ENCODE measurements around the gene TTLL5. TPM values are rescaled to one million over a fixed set of nuclear protein-coding genes. Genes with fewer than 3 reads are reported as not detected.

The TTLL5 gene
- polyA plus RNA-seq, 1 of the 3 experiments (the other 2 are of a cell fraction), result 9.6 TPM

GRCh38 chr14:75981426-75982265 is 320.6 kb downstream of the TTLL5 start, which contains the start of gene TGFB3:
Gene TGFB3 (minus strand): TSS chr14:75981995. CDS start chr14:75980893, 1,102 bp downstream.
- peak within 1 kb of the TSS; percentile 79 for H3K9ac ChIP-seq
- peaks cover 8% of the 10 kb centered on the region for H3F3A ChIP-seq (replicated peaks; ENCODE audit: insufficient read depth)
- peak within 1 kb of the TSS; percentile 95 for H2AFZ ChIP-seq (ENCODE audit: low read depth)
- no peaks in the 10 kb centered on the region for H3K27me3 ChIP-seq (ENCODE audit: insufficient read depth)
- peak within 1 kb of the TSS; percentile 75 to 95 for H3K4me3 ChIP-seq (ENCODE audit: low read depth in 2 of 2, low read length in 1 of 2)
- ChIA-PET CTCF (interaction anchor here (0.6 to 19.6 kb wide), 31 partner anchors 8 to 1094 kb away, joined by 3 to 550 read pairs (median 6); partner anchors contain the start of gene FLVCR2), POLR2A (no interaction called here)
- peak within 1 kb of the TSS; percentile 98 for H3K4me2 ChIP-seq
- H3K9me3 ChIP-seq, result no peaks in the 10 kb centered on the region
- H3K36me3 ChIP-seq (replicated peaks in 1 of 2; ENCODE audit: control insufficient read depth in 1 of 2, insufficient read depth in 2 of 2, low read length in 1 of 2), result no peaks in the 10 kb centered on the region
- peak; percentile 58 for DNase-seq
- H3K4me1 ChIP-seq (ENCODE audit: control insufficient read depth in 1 of 2, insufficient read depth in 2 of 2, low read depth in 1 of 2, low read length in 1 of 2), result peaks cover 18 to 52% of the 10 kb centered on the region in 2 experiments
- peaks cover 9% of the 10 kb centered on the region for H3K79me2 ChIP-seq (ENCODE audit: insufficient read depth)
- TF ChIP-seq RFX5 (IDR thresholded peaks at IDR 0.05; ENCODE audit: low read length), result no peak
- TF ChIP-seq NRF1 (IDR thresholded peaks at IDR 0.05; ENCODE audit: low read depth, low read length), result peak; percentile 31
- peak; percentile 76 for TF ChIP-seq MAX (IDR thresholded peaks at IDR 0.05; ENCODE audit: low read depth)
- no peak for TF ChIP-seq GATA2 (CRISPR knock-in tag; IDR thresholded peaks at IDR 0.05)
- TF ChIP-seq EZH2phosphoT487 (IDR thresholded peaks at IDR 0.05; ENCODE audit: borderline replicate concordance, low read depth), result no peak
- TF ChIP-seq TCF12 (IDR thresholded peaks at IDR 0.05), result peak; percentile 50; the same call in 1 of the 2 replicates
- peak; percentile 36; the same call in 1 of the 2 replicates for TF ChIP-seq TAF1 (IDR thresholded peaks at IDR 0.05; ENCODE audit: borderline replicate concordance, low read depth, low read length)
- peak; percentile 66; the same call in 1 of the 2 replicates for TF ChIP-seq SIN3A (IDR thresholded peaks at IDR 0.05; ENCODE audit: borderline replicate concordance, low read depth, low read length)
- TF ChIP-seq FOXJ3 (CRISPR knock-in tag; IDR thresholded peaks at IDR 0.05), result no peak
- TF ChIP-seq RAD21 (IDR thresholded peaks at IDR 0.05; ENCODE audit: low read length), result no peak
- TF ChIP-seq POLR2AphosphoS5 (IDR thresholded peaks at IDR 0.05; ENCODE audit: low read depth, low read length), result peak; percentile 48; the same call in 1 of the 2 replicates
- TF ChIP-seq FOSL2 (IDR thresholded peaks at IDR 0.05; ENCODE audit: borderline replicate concordance, low read depth), result no peak
- TF ChIP-seq FOXM1 (IDR thresholded peaks at IDR 0.05; ENCODE audit: low read depth), result no peak
- TF ChIP-seq PBX3 (IDR thresholded peaks at IDR 0.05), result no peak
- H3K9me2 ChIP-seq, result no peaks in the 10 kb centered on the region
- 44% methylated on average over 26 of the region's 26 CpGs for WGBS (ENCODE audit: low lambda C conversion rate)
- peak within 1 kb of the TSS; percentile 64 to 86 for H3K27ac ChIP-seq (ENCODE audit: low read depth in 2 of 2, low read length in 1 of 2)
- no peaks in the 10 kb centered on the region for H4K20me1 ChIP-seq (ENCODE audit: insufficient read depth)

Measured in SK-N-SH (cell line).